Fibroblast of villous mesenchyme (primary cell): ENCODE data around the gene SORCS3. TPM values are rescaled to one million over a fixed set of nuclear protein-coding genes. Genes with fewer than 3 reads are reported as not detected.

Source experiments
- DNase-seq: peaks from one replicate; pipeline ENCODE4 v3.0.0-alpha.2; 2010; ENCODE audit warnings: low read depth
- H3K4me3 ChIP-seq: 2 replicates; pipeline ENCODE4 v1.5.1; 2011; ENCODE audit warnings: low read depth, mild to moderate bottlenecking, low read length
- total RNA-seq: library from RNA; depleted of rRNA; stranded (reverse); fragments of >200 nt; gene quantifications from 2 replicates; pipeline ENCODE4 v1.2.3, GENCODE V29; 2012
- TF ChIP-seq, protein P1 (sequence below): IDR thresholded peaks from 2 replicates; pipeline ENCODE4 v1.5.1; 2012; ENCODE audit warnings: low read depth, mild to moderate bottlenecking, low read length; ENCODE audit not compliant: insufficient read depth

Gene SORCS3
- total RNA-seq, 1 donor: not detected

DNA sequence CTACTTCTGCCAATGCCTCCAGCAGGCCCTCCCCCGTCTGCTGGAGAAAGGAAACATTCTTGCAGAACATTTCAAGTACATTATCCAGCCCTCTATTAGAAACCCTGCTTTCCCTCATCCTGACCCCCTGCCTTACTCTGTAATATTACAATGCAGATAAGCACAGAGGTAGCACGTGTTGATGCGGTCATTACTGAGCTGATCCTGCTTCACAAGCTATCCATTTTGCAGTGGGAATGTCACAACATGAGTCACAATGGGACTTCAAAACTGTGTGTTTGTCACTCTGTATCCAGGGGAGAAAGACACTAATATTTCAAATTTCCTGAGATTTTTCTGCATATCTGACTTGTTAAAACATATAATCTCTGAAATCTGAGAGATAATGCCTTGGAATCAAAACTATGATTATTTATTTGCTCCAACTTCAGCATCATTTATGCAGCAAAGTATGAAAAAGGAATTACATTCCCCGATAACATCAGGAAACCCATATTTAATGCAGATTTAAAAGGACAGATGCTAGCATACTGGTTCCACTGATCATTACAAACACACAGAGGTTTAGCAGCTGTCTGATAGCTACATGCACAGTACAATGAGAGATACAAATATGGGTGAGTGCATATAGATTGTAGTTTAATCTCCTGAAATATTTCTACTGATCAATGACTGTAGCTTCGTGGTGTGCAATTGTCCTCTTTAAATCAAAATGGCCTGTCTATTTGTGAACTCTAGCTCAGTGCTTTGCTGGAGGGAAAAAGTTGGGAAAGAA is 239.7 kb downstream of the SORCS3 start:
- no peak for DNase-seq
- TF ChIP-seq, protein P1, sequence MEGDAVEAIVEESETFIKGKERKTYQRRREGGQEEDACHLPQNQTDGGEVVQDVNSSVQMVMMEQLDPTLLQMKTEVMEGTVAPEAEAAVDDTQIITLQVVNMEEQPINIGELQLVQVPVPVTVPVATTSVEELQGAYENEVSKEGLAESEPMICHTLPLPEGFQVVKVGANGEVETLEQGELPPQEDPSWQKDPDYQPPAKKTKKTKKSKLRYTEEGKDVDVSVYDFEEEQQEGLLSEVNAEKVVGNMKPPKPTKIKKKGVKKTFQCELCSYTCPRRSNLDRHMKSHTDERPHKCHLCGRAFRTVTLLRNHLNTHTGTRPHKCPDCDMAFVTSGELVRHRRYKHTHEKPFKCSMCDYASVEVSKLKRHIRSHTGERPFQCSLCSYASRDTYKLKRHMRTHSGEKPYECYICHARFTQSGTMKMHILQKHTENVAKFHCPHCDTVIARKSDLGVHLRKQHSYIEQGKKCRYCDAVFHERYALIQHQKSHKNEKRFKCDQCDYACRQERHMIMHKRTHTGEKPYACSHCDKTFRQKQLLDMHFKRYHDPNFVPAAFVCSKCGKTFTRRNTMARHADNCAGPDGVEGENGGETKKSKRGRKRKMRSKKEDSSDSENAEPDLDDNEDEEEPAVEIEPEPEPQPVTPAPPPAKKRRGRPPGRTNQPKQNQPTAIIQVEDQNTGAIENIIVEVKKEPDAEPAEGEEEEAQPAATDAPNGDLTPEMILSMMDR: no peak
- no peak overlapping the region for H3K4me3 ChIP-seq

DNA sequence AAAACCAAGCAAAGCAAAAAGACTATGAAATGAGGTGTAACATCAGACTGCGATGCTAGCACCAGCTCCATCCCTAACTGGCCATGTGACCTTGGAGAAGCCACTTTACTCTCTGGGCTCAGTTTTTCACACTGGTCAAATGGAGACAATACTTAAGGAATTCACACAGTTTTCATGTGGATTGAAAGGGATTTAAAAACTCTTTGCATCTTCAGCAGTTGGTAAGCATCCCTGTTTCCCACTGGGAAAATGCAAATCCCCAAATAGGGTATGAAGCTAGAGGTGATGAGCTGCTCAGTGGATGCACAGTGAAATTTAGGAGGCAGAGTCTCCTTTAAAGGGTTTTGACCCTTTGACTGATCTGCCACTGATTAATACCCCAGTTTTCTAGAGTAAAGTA is 240.7 kb downstream of the SORCS3 start:
- DNase-seq: no peak
- TF ChIP-seq, protein P1: no peak
- no peak overlapping the region for H3K4me3 ChIP-seq

DNA sequence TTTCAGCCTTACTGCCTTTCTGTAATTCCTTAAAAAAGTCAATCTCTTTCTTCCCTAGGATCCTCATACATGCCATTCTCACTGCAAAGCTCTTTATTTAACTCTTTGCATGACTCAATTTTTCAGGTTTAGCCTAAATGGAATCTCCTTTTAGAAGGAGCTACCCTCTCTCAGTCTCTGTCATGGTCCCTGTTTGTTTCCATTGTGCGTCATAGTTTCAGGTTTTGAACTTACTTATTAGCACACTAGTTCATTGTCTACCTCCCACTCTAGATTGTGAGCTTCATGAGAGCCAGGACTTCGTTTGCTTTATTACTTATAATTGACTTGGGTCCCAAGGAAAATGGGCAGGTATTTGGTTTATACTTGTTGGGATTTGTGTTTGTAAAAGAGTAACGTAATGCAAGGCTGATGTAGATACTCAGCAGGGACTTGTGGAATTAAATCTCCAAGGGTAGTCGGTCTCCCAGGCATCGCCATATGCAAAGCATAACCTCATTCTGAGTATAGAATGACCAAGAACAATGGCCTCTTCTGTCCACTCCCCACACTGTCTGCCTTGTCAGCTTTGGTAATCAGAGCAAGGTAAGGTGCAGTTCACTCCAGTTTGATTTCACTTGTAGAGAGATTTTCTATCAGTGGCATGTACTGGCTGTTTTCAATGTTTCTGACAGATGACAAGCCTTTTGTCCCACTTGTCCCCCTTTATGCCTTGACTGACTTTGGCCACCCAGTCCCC is 252.0 kb downstream of the SORCS3 start:
- H3K4me3 ChIP-seq: no peak overlapping the region
- DNase-seq: no peak
- TF ChIP-seq, protein P1: no peak

DNA sequence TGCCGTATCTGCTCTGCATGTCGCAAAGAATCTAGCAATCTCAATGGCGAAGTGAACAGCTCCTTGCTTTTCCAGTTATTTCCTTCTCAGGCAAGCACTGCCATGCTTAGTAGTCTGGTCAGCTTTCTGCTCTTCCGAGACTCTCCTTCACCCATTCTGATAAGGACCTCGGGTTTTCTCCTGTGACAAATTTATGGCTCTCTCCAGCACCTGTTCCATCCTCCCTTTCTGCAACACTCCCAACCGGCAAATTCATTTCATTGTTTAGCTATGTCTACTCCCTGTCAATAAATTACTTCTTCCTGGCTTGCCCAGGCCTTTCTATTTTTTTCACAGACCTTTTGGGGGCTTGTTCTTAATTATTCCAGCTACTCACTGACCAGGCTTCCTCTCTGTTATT is 252.6 kb downstream of the SORCS3 start:
- TF ChIP-seq, protein P1: no peak
- DNase-seq: no peak
- H3K4me3 ChIP-seq: no peak overlapping the region

DNA sequence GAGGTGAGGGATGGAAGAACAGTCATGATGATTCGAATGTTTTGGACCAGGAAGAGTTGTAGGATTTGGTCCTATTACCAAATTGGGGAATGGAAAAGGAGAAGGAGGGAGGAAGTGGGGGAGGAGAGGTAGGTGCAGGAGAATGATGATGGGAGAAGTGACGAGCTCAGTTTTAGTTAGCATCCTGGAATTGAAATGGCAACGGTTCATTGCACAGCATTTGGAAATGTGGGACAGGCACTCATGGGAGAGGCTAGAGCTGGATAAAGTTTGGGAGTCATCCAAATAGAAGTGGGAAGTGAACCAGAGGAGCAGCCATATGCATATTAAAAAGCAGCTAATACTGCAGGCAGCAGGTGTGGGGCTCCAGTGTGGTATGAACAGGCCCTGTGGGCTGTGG is 253.6 kb downstream of the SORCS3 start:
- H3K4me3 ChIP-seq: no peak overlapping the region
- TF ChIP-seq, protein P1: no peak
- DNase-seq: no peak

DNA sequence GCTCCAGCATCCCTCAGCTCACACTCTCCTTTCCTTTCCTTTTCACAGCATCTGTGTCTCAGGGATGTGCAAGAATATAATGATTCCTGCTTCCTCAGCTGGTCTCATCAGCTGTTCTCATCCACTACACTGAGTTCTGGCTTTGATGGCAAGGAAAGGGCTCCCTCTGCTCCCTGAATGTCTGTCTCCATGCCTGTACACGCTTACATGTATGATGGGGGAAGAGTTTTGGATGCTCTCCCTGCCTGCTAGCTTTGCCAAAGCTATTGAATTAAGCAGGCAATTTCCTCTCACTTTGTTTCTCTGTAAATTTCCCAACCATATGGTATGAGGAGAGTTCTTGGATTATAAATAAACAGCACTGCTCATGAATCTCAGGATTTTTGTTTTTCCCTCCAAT is 254.5 kb downstream of the SORCS3 start:
- TF ChIP-seq, protein P1: no peak
- no peak overlapping the region for H3K4me3 ChIP-seq
- no peak for DNase-seq
